Keratinocyte (primary cell): ENCODE results near the gene TNFSF11.

Experiments
- EZH2 ChIP-seq: IDR thresholded peaks from one replicate; pipeline ENCODE4 v1.6.1; 2012; ENCODE audit warnings: inconsistent platforms, mild to moderate bottlenecking, low read length, moderate library complexity
- TF ChIP-seq, protein P1 (sequence below), 3 experiments: IDR thresholded peaks in 1 of 3; conservative IDR thresholded peaks in 1 of 3; optimal IDR thresholded peaks in 1 of 3; 2 replicates in 2 of 3; 3 replicates in 1 of 3; pipeline versions ENCODE3 to v1.5.1; 2011; ENCODE audit warnings: low read length in 3 of 3, mild to moderate bottlenecking in 3 of 3, moderate library complexity in 2 of 3, control low read depth in 1 of 3, inconsistent platforms in 1 of 3; ENCODE audit not compliant: insufficient read depth in 2 of 3; ENCODE audit errors: extremely low read depth in 1 of 3

- TF ChIP-seq, protein P1, sequence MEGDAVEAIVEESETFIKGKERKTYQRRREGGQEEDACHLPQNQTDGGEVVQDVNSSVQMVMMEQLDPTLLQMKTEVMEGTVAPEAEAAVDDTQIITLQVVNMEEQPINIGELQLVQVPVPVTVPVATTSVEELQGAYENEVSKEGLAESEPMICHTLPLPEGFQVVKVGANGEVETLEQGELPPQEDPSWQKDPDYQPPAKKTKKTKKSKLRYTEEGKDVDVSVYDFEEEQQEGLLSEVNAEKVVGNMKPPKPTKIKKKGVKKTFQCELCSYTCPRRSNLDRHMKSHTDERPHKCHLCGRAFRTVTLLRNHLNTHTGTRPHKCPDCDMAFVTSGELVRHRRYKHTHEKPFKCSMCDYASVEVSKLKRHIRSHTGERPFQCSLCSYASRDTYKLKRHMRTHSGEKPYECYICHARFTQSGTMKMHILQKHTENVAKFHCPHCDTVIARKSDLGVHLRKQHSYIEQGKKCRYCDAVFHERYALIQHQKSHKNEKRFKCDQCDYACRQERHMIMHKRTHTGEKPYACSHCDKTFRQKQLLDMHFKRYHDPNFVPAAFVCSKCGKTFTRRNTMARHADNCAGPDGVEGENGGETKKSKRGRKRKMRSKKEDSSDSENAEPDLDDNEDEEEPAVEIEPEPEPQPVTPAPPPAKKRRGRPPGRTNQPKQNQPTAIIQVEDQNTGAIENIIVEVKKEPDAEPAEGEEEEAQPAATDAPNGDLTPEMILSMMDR (optimal IDR thresholded peaks at IDR 0.05 in 1 of 3, IDR thresholded peaks at IDR 0.05 in 1 of 3, conservative IDR thresholded peaks at IDR 0.05 in 1 of 3; ENCODE audit: extremely low read depth in 1 of 3, insufficient read depth in 2 of 3, low read length in 3 of 3) = no peak
- TF ChIP-seq EZH2 = no peak
Observed at GRCh38 chr13:42603571-42603970, 29.6 kb downstream of the TNFSF11 start.
